OCI-LY3 (cell line): ENCODE measurements around the gene PLEKHA6.

ENCODE experiments used
- EZH2phosphoT487 ChIP-seq: fragments of 200-600 bp; shearing (Covaris generic); IDR thresholded peaks from 2 replicates; pipeline ENCODE4 v1.6.1; 2018; ENCODE audit warnings: antibody characterized with exemption, mixed run types, low read depth
- TF ChIP-seq, protein P1 (sequence below): fragments of 200-600, 300-600 bp; sonication (generic); IDR thresholded peaks from 2 replicates; pipeline ENCODE4 v1.5.1; 2014; ENCODE audit warnings: antibody characterized with exemption, low read length, low read depth

DNA sequence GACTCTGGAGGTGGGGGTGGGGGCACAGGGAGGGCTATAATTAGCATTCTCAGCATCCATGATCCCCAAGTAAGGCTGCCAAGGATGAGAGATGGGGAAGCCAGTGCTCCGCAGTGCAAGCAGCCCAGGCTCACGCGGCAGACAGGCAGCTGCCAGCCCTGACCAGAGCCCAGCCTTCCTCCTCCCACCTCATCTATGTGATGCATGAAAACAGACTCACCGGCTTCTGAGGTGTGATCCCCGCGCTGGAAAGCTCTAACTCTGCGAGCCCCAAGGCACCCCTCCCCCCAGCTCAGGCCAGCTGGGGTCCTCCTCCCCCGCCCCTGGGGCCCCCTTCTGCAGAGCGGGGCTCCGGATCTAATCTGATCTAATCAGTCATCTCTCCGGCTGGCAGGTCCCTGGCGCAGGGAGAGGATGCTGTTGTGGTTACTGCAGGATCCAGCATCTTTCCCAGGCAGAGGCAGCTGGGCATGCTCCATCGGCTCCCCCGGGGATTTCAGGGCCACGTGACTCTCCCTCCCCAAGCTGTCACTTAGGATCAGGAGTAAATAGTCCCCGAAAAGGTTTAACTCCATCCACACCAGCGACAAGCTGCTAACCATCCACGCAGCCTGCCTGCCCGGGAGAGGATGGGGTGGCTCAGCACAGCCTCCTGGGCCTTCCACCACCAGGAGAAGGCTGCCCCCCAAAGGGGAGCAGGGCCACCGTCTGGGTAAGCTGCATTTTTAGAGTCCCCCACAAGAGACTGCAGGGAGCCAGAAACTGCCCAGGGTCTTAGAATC is at the start of gene PLEKHA6:
- TF ChIP-seq, protein P1, sequence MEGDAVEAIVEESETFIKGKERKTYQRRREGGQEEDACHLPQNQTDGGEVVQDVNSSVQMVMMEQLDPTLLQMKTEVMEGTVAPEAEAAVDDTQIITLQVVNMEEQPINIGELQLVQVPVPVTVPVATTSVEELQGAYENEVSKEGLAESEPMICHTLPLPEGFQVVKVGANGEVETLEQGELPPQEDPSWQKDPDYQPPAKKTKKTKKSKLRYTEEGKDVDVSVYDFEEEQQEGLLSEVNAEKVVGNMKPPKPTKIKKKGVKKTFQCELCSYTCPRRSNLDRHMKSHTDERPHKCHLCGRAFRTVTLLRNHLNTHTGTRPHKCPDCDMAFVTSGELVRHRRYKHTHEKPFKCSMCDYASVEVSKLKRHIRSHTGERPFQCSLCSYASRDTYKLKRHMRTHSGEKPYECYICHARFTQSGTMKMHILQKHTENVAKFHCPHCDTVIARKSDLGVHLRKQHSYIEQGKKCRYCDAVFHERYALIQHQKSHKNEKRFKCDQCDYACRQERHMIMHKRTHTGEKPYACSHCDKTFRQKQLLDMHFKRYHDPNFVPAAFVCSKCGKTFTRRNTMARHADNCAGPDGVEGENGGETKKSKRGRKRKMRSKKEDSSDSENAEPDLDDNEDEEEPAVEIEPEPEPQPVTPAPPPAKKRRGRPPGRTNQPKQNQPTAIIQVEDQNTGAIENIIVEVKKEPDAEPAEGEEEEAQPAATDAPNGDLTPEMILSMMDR: peak; percentile 24; the same call in 1 of the 2 replicates
- no peak for TF ChIP-seq EZH2phosphoT487
